ENCODE data around the gene PHLDB2. TPM values are rescaled to one million over a fixed set of nuclear protein-coding genes. Genes with fewer than 3 reads are reported as not detected.

PHLDB2 gene
- total and polyA plus RNA-seq, 2 of the 4 experiments (the other 2 are of a cell fraction): 10.6 to 28.7 TPM

DNA sequence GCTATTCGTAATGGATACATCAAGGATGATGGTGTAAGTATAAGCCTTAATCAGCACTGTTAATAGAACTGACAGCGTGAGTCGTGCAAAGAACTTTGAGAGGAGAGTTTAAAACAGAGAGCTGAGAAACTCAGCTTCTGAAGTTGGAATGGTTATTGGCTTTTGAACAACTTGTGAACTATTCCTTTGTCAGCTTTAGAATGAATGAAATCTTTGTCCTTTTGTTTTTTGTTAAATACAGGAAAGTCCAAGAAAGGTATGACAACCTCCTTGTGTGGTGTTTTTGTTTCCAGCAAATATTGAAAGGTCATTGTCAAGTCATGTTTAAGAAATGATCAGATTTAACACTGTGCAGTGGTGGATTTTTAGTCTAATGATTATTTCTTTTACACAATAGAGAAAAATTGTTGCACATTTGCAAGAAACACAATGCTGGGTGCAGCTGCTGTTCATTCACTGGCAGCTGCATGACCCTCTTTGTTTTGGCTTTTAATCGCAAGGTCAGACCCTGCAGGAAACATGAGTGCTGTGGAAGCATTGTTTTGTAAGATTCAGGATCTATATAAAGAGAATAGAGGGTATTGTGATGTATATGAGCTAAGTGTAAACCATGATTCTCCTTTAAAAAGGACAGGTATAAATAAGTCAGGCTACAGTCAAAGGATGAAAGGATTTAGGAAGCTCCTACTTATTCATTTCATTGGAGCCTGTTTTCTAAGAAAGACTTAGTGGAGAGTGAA lies 98.1 kb downstream of the PHLDB2 start:
- H3K18ac ChIP-seq (ENCODE audit: low read depth, low read length): no peak overlapping the region
- no peak overlapping the region for H3K56ac ChIP-seq (ENCODE audit: extremely low read depth, insufficient read depth, low read length)
- no peak overlapping the region for H2BK5ac ChIP-seq (ENCODE audit: low read depth, low read length, poor library complexity, severe bottlenecking)
- H3K4me1 ChIP-seq (ENCODE audit: control insufficient read depth, insufficient read depth, low read length): no peaks in the 10 kb centered on the region
- H2BK15ac ChIP-seq (ENCODE audit: low read depth, low read length): no peak overlapping the region
- H2AK5ac ChIP-seq (ENCODE audit: low read depth, low read length): no peak overlapping the region
- no peak overlapping the region for H2BK20ac ChIP-seq (ENCODE audit: low read depth, low read length)
- intact Hi-C loops (cut with micrococcal nuclease): no loop called here
- H3K9ac ChIP-seq (ENCODE audit: low read depth, low read length): no peak overlapping the region
- H3K23ac ChIP-seq (ENCODE audit: low read depth, low read length): no peak overlapping the region
- no peak overlapping the region for H4K8ac ChIP-seq (ENCODE audit: low read depth in 2 of 2, low read length in 2 of 2)
- no peak overlapping the region for H3K27ac ChIP-seq (ENCODE audit: insufficient read depth, low read length)
- no peaks in the 10 kb centered on the region for H3K27me3 ChIP-seq (ENCODE audit: control insufficient read depth, insufficient read depth, low read length)
- H3K4ac ChIP-seq (ENCODE audit: low read depth, low read length): no peak overlapping the region
- no peak for TF ChIP-seq RFX5 (IDR thresholded peaks at IDR 0.05; ENCODE audit: low read depth, low read length)
- no peak for TF ChIP-seq FOS (IDR thresholded peaks at IDR 0.05; ENCODE audit: low read depth, low read length)
- TF ChIP-seq POLR2A (IDR thresholded peaks at IDR 0.05; ENCODE audit: low read depth, low read length): no peak
- TF ChIP-seq, protein P1, sequence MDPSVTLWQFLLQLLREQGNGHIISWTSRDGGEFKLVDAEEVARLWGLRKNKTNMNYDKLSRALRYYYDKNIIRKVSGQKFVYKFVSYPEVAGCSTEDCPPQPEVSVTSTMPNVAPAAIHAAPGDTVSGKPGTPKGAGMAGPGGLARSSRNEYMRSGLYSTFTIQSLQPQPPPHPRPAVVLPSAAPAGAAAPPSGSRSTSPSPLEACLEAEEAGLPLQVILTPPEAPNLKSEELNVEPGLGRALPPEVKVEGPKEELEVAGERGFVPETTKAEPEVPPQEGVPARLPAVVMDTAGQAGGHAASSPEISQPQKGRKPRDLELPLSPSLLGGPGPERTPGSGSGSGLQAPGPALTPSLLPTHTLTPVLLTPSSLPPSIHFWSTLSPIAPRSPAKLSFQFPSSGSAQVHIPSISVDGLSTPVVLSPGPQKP (IDR thresholded peaks at IDR 0.05; ENCODE audit: borderline replicate concordance, low read depth, low read length): no peak
- TF ChIP-seq, protein P2, sequence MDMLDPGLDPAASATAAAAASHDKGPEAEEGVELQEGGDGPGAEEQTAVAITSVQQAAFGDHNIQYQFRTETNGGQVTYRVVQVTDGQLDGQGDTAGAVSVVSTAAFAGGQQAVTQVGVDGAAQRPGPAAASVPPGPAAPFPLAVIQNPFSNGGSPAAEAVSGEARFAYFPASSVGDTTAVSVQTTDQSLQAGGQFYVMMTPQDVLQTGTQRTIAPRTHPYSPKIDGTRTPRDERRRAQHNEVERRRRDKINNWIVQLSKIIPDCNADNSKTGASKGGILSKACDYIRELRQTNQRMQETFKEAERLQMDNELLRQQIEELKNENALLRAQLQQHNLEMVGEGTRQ (IDR thresholded peaks at IDR 0.05; ENCODE audit: low read depth, low read length): no peak
- TF ChIP-seq BHLHE40 (IDR thresholded peaks at IDR 0.05; ENCODE audit: low read depth, low read length): no peak
- TF ChIP-seq RAD21 (IDR thresholded peaks at IDR 0.05; ENCODE audit: low read length): no peak
- no peak for TF ChIP-seq MAFK (IDR thresholded peaks at IDR 0.05; ENCODE audit: low read depth, low read length)
- CTCF ChIA-PET: interaction anchor here (1.7 kb wide), 2 partner anchors 10 to 11 kb away, joined by 4 to 5 read pairs; no protein-coding TSS in a partner anchor
- no TSS peak for BruUV-seq (replicated peaks)
- H2AFZ ChIP-seq (replicated peaks; ENCODE audit: low read length, poor library complexity): no peak overlapping the region
- H4K5ac ChIP-seq (ENCODE audit: low read depth, low read length): no peak overlapping the region
- H3K14ac ChIP-seq (replicated peaks; ENCODE audit: low read depth, low read length): no peak overlapping the region
- peaks cover 10% of the 10 kb centered on the region for H3K36me3 ChIP-seq (ENCODE audit: control insufficient read depth, insufficient read depth, low read length)
- H3K9me1 ChIP-seq (ENCODE audit: insufficient read depth, low read length): peaks cover 5% of the 10 kb centered on the region; the same call in 1 of the 2 replicates
- no peak for ATAC-seq (ENCODE audit: low read depth)
- no peak overlapping the region for H4K91ac ChIP-seq (ENCODE audit: insufficient read depth, low read depth, low read length)
- no peak overlapping the region for H2AK9ac ChIP-seq (replicated peaks; ENCODE audit: low read depth, low read length, poor library complexity)
- H4K20me1 ChIP-seq (ENCODE audit: insufficient read depth, low read length): no peaks in the 10 kb centered on the region
- H3K4me2 ChIP-seq (ENCODE audit: low read depth, low read length): no peak overlapping the region
- dilution Hi-C loops (cut with HindIII; ENCODE audit: low sequenced_read_pairs, unreplicated experiment): loop anchor here (25.0 kb wide), 1 partner anchor 245 kb away; no protein-coding TSS in a partner anchor
- POLR2A ChIA-PET (ENCODE audit: unreplicated experiment): no interaction called here
- H3K4me3 ChIP-seq (ENCODE audit: insufficient read depth, low read depth, low read length): no peak overlapping the region
- in situ Hi-C loops (cut with MboI; ENCODE audit: low sequenced_read_pairs): loop anchor here (25.0 kb wide), 1 partner anchor 370 kb away; the partner anchor contains the start of gene ZBED2
- H2BK120ac ChIP-seq (ENCODE audit: low read depth, low read length): no peak overlapping the region
- DNase-seq: no peak
- no peaks in the 10 kb centered on the region for H3K9me3 ChIP-seq (ENCODE audit: control insufficient read depth, insufficient read depth, low read length)
- no peaks in the 10 kb centered on the region for H3K79me1 ChIP-seq (ENCODE audit: low read depth in 1 of 2, low read length in 2 of 2)
- WGBS, 2 experiments (ENCODE audit: extremely low coverage in 2 of 2, insufficient read length in 1 of 2): no CpG with 5 or more reads among the region's 4 CpGs

Measured in IMR-90 (cell line).